Fibroblast of lung (primary cell): Measurements from ENCODE around the gene CCDC198. TPM values are rescaled to one million over a fixed set of nuclear protein-coding genes. Genes with fewer than 3 reads are reported as not detected.
A peak's percentile ranks its signal among the peaks of the same experiment; 100 is the strongest.

Source experiments
- DNase-seq, 2 donors: peaks; one replicate each; pipeline versions ENCODE4 v3.0.0 to v3.0.0-alpha.2; 2010; ENCODE audit warnings: low read depth in 2 of 2
- H2AFZ ChIP-seq: 2 replicates; pipeline ENCODE4 v1.5.1; 2012; ENCODE audit warnings: low read length, control low read depth, inconsistent platforms
- H3K27ac ChIP-seq: 2 replicates; pipeline ENCODE4 v1.5.1; 2011; ENCODE audit warnings: low read length, control low read depth; ENCODE audit not compliant: insufficient read depth
- H3K27me3 ChIP-seq: 2 replicates; pipeline ENCODE4 v1.5.1; 2011; ENCODE audit warnings: mild to moderate bottlenecking, low read length; ENCODE audit not compliant: control insufficient read depth, insufficient read depth
- H3K36me3 ChIP-seq: 2 replicates; pipeline ENCODE4 v1.5.1; 2011; ENCODE audit warnings: low read length; ENCODE audit not compliant: control insufficient read depth, insufficient read depth
- H3K4me1 ChIP-seq: 2 replicates; pipeline ENCODE4 v1.5.1; 2011; ENCODE audit warnings: low read length; ENCODE audit not compliant: control insufficient read depth, insufficient read depth; ENCODE audit errors: extremely low read depth
- H3K4me2 ChIP-seq: 2 replicates; pipeline ENCODE4 v1.5.1; 2011; ENCODE audit warnings: low read length, control low read depth; ENCODE audit not compliant: insufficient read depth; ENCODE audit errors: extremely low read depth
- H3K4me3 ChIP-seq, 4 experiments: fragments of 200-600 bp in 1 of 4; sonication (generic) in 1 of 4; replicated peaks in 1 of 4; 2 replicates each; pipeline ENCODE4 v1.5.1; 2011 to 2016; ENCODE audit warnings: low read length in 4 of 4, low read depth in 3 of 4, mild to moderate bottlenecking in 3 of 4, control low read depth in 2 of 4, inconsistent platforms in 1 of 4, mixed read lengths in 1 of 4; ENCODE audit not compliant: insufficient read depth in 1 of 4; ENCODE audit errors: control extremely low read depth in 1 of 4
- H3K79me2 ChIP-seq: 2 replicates; pipeline ENCODE4 v1.5.1; 2012; ENCODE audit warnings: mild to moderate bottlenecking, low read length, inconsistent platforms; ENCODE audit not compliant: control insufficient read depth, insufficient read depth
- H3K9ac ChIP-seq: 2 replicates; pipeline ENCODE4 v1.5.1; 2011; ENCODE audit warnings: mild to moderate bottlenecking, low read length, control low read depth; ENCODE audit not compliant: insufficient read depth
- H3K9me3 ChIP-seq: 2 replicates; pipeline ENCODE4 v1.5.1; 2012; ENCODE audit warnings: low read depth, low read length; ENCODE audit not compliant: control insufficient read depth, insufficient read depth
- H4K20me1 ChIP-seq: 2 replicates; pipeline ENCODE4 v1.5.1; 2011; ENCODE audit warnings: low read length; ENCODE audit not compliant: control insufficient read depth, insufficient read depth; ENCODE audit errors: extremely low read depth
- EZH2 ChIP-seq: IDR thresholded peaks from 2 replicates; pipeline ENCODE4 v1.5.1; 2012; ENCODE audit warnings: low read length, control low read depth, mild to moderate bottlenecking; ENCODE audit errors: missing control alignments
- polyA plus RNA-seq, 2 donors: library from polyadenylated mRNA; depleted of rRNA in 1 of 2; stranded (reverse) in 1 of 2; unstranded in 1 of 2; fragments of >200 nt; gene quantifications; 2 replicates each; pipeline ENCODE4 v1.2.1, GENCODE V29; 2011 to 2012; ENCODE audit warnings: missing spikeins in 1 of 2
- total RNA-seq: library from RNA; depleted of rRNA; stranded (reverse); fragments of >200 nt; gene quantifications from 2 replicates; pipeline ENCODE4 v1.2.1, GENCODE V29; 2014
- TF ChIP-seq, protein P1 (sequence below), 2 donors: IDR thresholded peaks in 1 of 2; conservative IDR thresholded peaks in 1 of 2; 1 replicate in 1 of 2; 2 replicates in 1 of 2; pipeline ENCODE4 v1.5.1; 2011 to 2012; ENCODE audit warnings: low read length in 2 of 2, control low read depth in 1 of 2, inconsistent platforms in 1 of 2, low read depth in 1 of 2, mild to moderate bottlenecking in 1 of 2

The CCDC198 gene
- total and polyA plus RNA-seq, 2 donors (not counting 1 experiment from before 2014, with no cell fraction given), result not detected

- no peaks in the 10 kb centered on the region for H3K79me2 ChIP-seq
- no peak overlapping the region for H2AFZ ChIP-seq
- no peaks in the 10 kb centered on the region for H3K27me3 ChIP-seq
- no peak for TF ChIP-seq EZH2
- TF ChIP-seq, protein P1, sequence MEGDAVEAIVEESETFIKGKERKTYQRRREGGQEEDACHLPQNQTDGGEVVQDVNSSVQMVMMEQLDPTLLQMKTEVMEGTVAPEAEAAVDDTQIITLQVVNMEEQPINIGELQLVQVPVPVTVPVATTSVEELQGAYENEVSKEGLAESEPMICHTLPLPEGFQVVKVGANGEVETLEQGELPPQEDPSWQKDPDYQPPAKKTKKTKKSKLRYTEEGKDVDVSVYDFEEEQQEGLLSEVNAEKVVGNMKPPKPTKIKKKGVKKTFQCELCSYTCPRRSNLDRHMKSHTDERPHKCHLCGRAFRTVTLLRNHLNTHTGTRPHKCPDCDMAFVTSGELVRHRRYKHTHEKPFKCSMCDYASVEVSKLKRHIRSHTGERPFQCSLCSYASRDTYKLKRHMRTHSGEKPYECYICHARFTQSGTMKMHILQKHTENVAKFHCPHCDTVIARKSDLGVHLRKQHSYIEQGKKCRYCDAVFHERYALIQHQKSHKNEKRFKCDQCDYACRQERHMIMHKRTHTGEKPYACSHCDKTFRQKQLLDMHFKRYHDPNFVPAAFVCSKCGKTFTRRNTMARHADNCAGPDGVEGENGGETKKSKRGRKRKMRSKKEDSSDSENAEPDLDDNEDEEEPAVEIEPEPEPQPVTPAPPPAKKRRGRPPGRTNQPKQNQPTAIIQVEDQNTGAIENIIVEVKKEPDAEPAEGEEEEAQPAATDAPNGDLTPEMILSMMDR (conservative IDR thresholded peaks at IDR 0.05 in 1 of 2, IDR thresholded peaks at IDR 0.05 in 1 of 2; ENCODE audit: low read depth in 1 of 2, low read length in 2 of 2), result peak; percentile 66 to 75
- no peaks in the 10 kb centered on the region for H3K9me3 ChIP-seq
- no peak overlapping the region for H3K27ac ChIP-seq
- no peak overlapping the region for H3K4me3 ChIP-seq
- H3K4me1 ChIP-seq, result no peaks in the 10 kb centered on the region
- H4K20me1 ChIP-seq, result no peaks in the 10 kb centered on the region
- H3K9ac ChIP-seq, result no peak overlapping the region
- H3K4me2 ChIP-seq, result no peak overlapping the region
- DNase-seq, result peak; percentile 53 to 62
- H3K36me3 ChIP-seq, result no peaks in the 10 kb centered on the region
Measured at GRCh38 chr14:57486767-57487379, 6.8 kb downstream of the CCDC198 start.

GRCh38 chr14:57485635-57486034 is 8.0 kb downstream of the CCDC198 start:
- TF ChIP-seq, protein P1 (conservative IDR thresholded peaks at IDR 0.05 in 1 of 2, IDR thresholded peaks at IDR 0.05 in 1 of 2; ENCODE audit: low read depth in 1 of 2, low read length in 2 of 2), result no peak
- TF ChIP-seq EZH2, result no peak
- Histone ChIP-seq H3K79me2 (no peaks in the 10 kb centered on the region), H3K36me3 (no peaks in the 10 kb centered on the region), H3K9ac (no peak overlapping the region), H3K4me1 (no peaks in the 10 kb centered on the region), H4K20me1 (no peaks in the 10 kb centered on the region), H3K27ac (no peak overlapping the region), H2AFZ (no peak overlapping the region), H3K27me3 (no peaks in the 10 kb centered on the region), H3K4me3 (no peak overlapping the region), H3K4me2 (no peak overlapping the region), H3K9me3 (no peaks in the 10 kb centered on the region)
- no peak for DNase-seq

DNA sequence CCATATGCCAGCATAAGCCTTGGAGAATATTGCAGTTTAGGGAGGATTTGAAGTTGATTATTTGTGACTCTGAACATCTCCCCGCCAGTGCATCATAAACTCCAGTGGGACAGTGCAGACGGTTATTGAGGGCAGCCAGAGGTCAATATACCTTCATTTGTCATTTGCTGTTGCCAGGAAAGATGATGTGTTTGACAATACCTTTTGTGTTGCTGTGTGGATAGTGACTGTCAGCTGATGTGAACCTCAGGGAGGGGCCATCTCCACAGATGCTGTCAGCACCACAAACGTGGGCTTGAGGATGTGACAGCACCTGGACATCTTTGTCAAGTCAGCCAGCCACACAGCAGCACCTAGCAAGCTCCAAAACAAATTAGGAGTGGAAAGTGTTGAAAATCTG is 11.5 kb downstream of the CCDC198 start:
- Histone ChIP-seq H3K27ac (no peak overlapping the region), H3K4me1 (no peaks in the 10 kb centered on the region), H2AFZ (no peak overlapping the region), H3K36me3 (no peaks in the 10 kb centered on the region), H3K9me3 (no peaks in the 10 kb centered on the region), H3K4me2 (no peak overlapping the region), H3K27me3 (no peaks in the 10 kb centered on the region), H3K9ac (no peak overlapping the region), H3K4me3 (no peak overlapping the region), H4K20me1 (no peaks in the 10 kb centered on the region), H3K79me2 (no peaks in the 10 kb centered on the region)
- no peak for DNase-seq
- TF ChIP-seq, protein P1 (conservative IDR thresholded peaks at IDR 0.05 in 1 of 2, IDR thresholded peaks at IDR 0.05 in 1 of 2; ENCODE audit: low read depth in 1 of 2, low read length in 2 of 2), result no peak
- TF ChIP-seq EZH2, result no peak
